ENCODE results near the gene ZNF700.
"Not testable (repeated sequence)": the region's sequence is repeated elsewhere in the genome, so short reads cannot be mapped to it uniquely, and the experiment has no call there.

The ZNF700 gene

GRCh38 chr19:11935829-11936228 lies 10.9 kb downstream of the ZNF700 start:
- FAIRE-seq, result not testable (repeated sequence)

GRCh38 chr19:11938383-11938782 lies 13.5 kb downstream of the ZNF700 start:
- not testable (repeated sequence) for FAIRE-seq; DNase-seq (ENCODE audit: insufficient read length, low spot score)

More at GRCh38 chr19:11935829-11936228, 10.9 kb downstream of the ZNF700 start:
- DNase-seq (ENCODE audit: insufficient read length, low spot score), result not testable (repeated sequence)

- FAIRE-seq; DNase-seq (ENCODE audit: insufficient read length, low spot score): not testable (repeated sequence)
Measured at GRCh38 chr19:11941361-11941887, 16.5 kb downstream of the ZNF700 start.

- no peak for FAIRE-seq
Measured at GRCh38 chr19:11942008-11942842, 17.3 kb downstream of the ZNF700 start.

GRCh38 chr19:11942843-11943108 lies 17.9 kb downstream of the ZNF700 start:
- DNase-seq (ENCODE audit: insufficient read length, low spot score) (no peak), FAIRE-seq (no peak)

More at GRCh38 chr19:11942008-11942842, 17.3 kb downstream of the ZNF700 start:
- DNase-seq (ENCODE audit: insufficient read length, low spot score), result no peak

- FAIRE-seq, result no peak
- no peak for DNase-seq (ENCODE audit: insufficient read length, low spot score)
Measured at GRCh38 chr19:11944656-11945055, 19.7 kb downstream of the ZNF700 start.

- no peak for FAIRE-seq
- no peak for DNase-seq (ENCODE audit: insufficient read length, low spot score)
Measured at GRCh38 chr19:11948646-11949045, 23.7 kb downstream of the ZNF700 start.

GRCh38 chr19:11949201-11949600 lies 24.3 kb downstream of the ZNF700 start:
- no peak for DNase-seq (ENCODE audit: insufficient read length, low spot score)
- FAIRE-seq, result no peak

- not testable (repeated sequence) for FAIRE-seq
Measured at GRCh38 chr19:11949614-11950080, 24.7 kb downstream of the ZNF700 start.

GRCh38 chr19:11950312-11950711 lies 25.4 kb downstream of the ZNF700 start:
- DNase-seq (ENCODE audit: insufficient read length, low spot score), result no peak
- no peak for FAIRE-seq

More at GRCh38 chr19:11949614-11950080, 24.7 kb downstream of the ZNF700 start:
- DNase-seq (ENCODE audit: insufficient read length, low spot score), result not testable (repeated sequence)

GRCh38 chr19:11963566-11964355 lies 38.9 kb downstream of the ZNF700 start:
- FAIRE-seq (no peak), DNase-seq (ENCODE audit: insufficient read length, low spot score) (peak; percentile 48)

GRCh38 chr19:11964496-11964857 lies 39.6 kb downstream of the ZNF700 start:
- FAIRE-seq (peak; percentile 55), DNase-seq (ENCODE audit: insufficient read length, low spot score) (no peak)

GRCh38 chr19:11964858-11965645 lies 40.1 kb downstream of the ZNF700 start, which contains the start of gene ZNF763:
Gene ZNF763 (plus strand): TSS chr19:11965040. CDS start chr19:11965209, 169 bp downstream.
- FAIRE-seq, result peak; percentile 84
- DNase-seq (ENCODE audit: insufficient read length, low spot score), result peak; percentile 86

- FAIRE-seq (no peak), DNase-seq (ENCODE audit: insufficient read length, low spot score) (no peak)
Measured at GRCh38 chr19:11970174-11970573, 45.3 kb downstream of the ZNF700 start.

GRCh38 chr19:11971041-11971440 lies 46.1 kb downstream of the ZNF700 start:
- no peak for FAIRE-seq
- no peak for DNase-seq (ENCODE audit: insufficient read length, low spot score)

GRCh38 chr19:11973019-11973810 lies 48.3 kb downstream of the ZNF700 start:
- FAIRE-seq, result no peak
- DNase-seq (ENCODE audit: insufficient read length, low spot score), result no peak

GRCh38 chr19:11978492-11979100 lies 53.7 kb downstream of the ZNF700 start:
- DNase-seq (ENCODE audit: insufficient read length, low spot score), result no peak
- no peak for FAIRE-seq

- DNase-seq (ENCODE audit: insufficient read length, low spot score), result no peak
- no peak for FAIRE-seq
Measured at GRCh38 chr19:11979527-11979926, 54.6 kb downstream of the ZNF700 start.

GRCh38 chr19:11982526-11982925 lies 57.6 kb downstream of the ZNF700 start:
- FAIRE-seq, result no peak
- DNase-seq (ENCODE audit: insufficient read length, low spot score), result no peak

All from HTR-8/SVneo (cell line).